Body of pancreas (tissue), 4 donors: Measurements from ENCODE around the gene HOXA10.

Experiments used
- CTCF ChIP-seq, 7 experiments: fragments of 450-650 bp in 4 of 7; fragments of 200-600 bp in 3 of 7; sonication (generic) in 3 of 7; IDR thresholded peaks; one replicate each; pipeline ENCODE4 v1.5.1; 2016 to 2019; ENCODE audit warnings: antibody characterized with exemption in 7 of 7
- POLR2A ChIP-seq, 3 donors: fragments of 450-650 bp; IDR thresholded peaks; one replicate each; pipeline ENCODE4 v1.6.1; 2016; ENCODE audit warnings: antibody characterized with exemption in 3 of 3, mild to moderate bottlenecking in 2 of 3

- TF ChIP-seq CTCF (IDR thresholded peaks at IDR 0.05) (no peak), POLR2A (IDR thresholded peaks at IDR 0.05) (no peak)
Observed at GRCh38 chr7:27139334-27140125, 34.6 kb downstream of the HOXA10 start.
